Left lung (tissue), 10 donors: ENCODE results near the gene MGAT5. TPM values are rescaled to one million over a fixed set of nuclear protein-coding genes. Genes with fewer than 3 reads are reported as not detected.

Experiments
- ATAC-seq: fragments of 200-7000 bp; cut with Tn5 transposase; one replicate; pipeline ENCODE4 v1.9.1; 2020; ENCODE audit warnings: moderate library complexity
- DNase-seq, 4 donors: peaks; one replicate each; pipeline ENCODE4 v3.0.0-alpha.2; 2013 to 2020
- H3K27ac ChIP-seq, 2 donors: fragments of 200-600 bp; sonication (generic) in 1 of 2; one replicate each; pipeline versions ENCODE4 v1.5.0 to v1.8.0; 2020 to 2021
- H3K27me3 ChIP-seq, 2 donors: fragments of 200-600 bp; sonication (generic) in 1 of 2; one replicate each; pipeline versions ENCODE4 v1.5.0 to v1.8.0; 2020 to 2021
- H3K36me3 ChIP-seq, 2 donors: fragments of 200-600 bp; sonication (generic) in 1 of 2; one replicate each; pipeline versions ENCODE4 v1.5.0 to v1.8.0; 2020 to 2021
- H3K4me1 ChIP-seq, 2 donors: fragments of 200-600 bp; one replicate each; pipeline ENCODE4 v1.8.0; 2021
- H3K4me3 ChIP-seq, 2 donors: fragments of 200-600 bp; sonication (generic) in 1 of 2; one replicate each; pipeline versions ENCODE4 v1.5.0 to v1.8.0; 2020 to 2021; ENCODE audit warnings: mild to moderate bottlenecking in 1 of 2
- H3K9me3 ChIP-seq, 2 donors: fragments of 200-600 bp; sonication (generic) in 1 of 2; one replicate each; pipeline versions ENCODE4 v1.5.0 to v1.8.0; 2020 to 2021
- CTCF ChIP-seq, 2 donors: fragments of 200-600 bp; sonication (generic) in 1 of 2; IDR thresholded peaks; one replicate each; pipeline versions ENCODE4 v1.5.0 to v1.8.0; 2021; ENCODE audit warnings: antibody characterized with exemption in 2 of 2
- intact Hi-C, 2 donors: fragments of 100-400 bp; cut with DNase I; formaldehyde crosslinking; loops; one replicate each; pipeline versions ENCODE4 v1.11.2 to v1.14.2; 2022
- polyA plus RNA-seq, 6 donors: library from polyadenylated mRNA; unstranded; fragments of 120-200 nt; gene quantifications; one replicate each; pipeline ENCODE4 v1.2.1, GENCODE V29; 2013; ENCODE audit not compliant: insufficient read length in 6 of 6
- total RNA-seq, 2 donors: library from RNA; stranded (reverse); fragmentation: NEBNext Ultra II Directional; extraction: Animal tissue kit (Norgen Biotek cat#: 25700); gene quantifications; one replicate each; pipeline ENCODE4 v1.2.1, GENCODE V29; 2021
- donor health status: DM: no; HTN: yes; CAD: no.
- donor health status: DM: no; HTN: no; CAD: no.

The MGAT5 gene
- total and polyA plus RNA-seq, 8 donors, result 24.5 to 57.0 (median 28.1) TPM

- no peaks in the 10 kb centered on the region for H3K9me3 ChIP-seq
- no peaks in the 10 kb centered on the region for H3K27me3 ChIP-seq
- no peak for TF ChIP-seq CTCF (IDR thresholded peaks at IDR 0.05)
- H3K4me3 ChIP-seq, result no peak overlapping the region
- no peaks in the 10 kb centered on the region for H3K4me1 ChIP-seq
- ATAC-seq (no peak), DNase-seq (no peak)
- intact Hi-C loops, result no loop called here
- no peak overlapping the region for H3K27ac ChIP-seq
- no peaks in the 10 kb centered on the region for H3K36me3 ChIP-seq
These were observed 247.7 kb downstream of the MGAT5 start for GRCh38 chr2:134501476-134502091.

GRCh38 chr2:134502104-134502503, 248.2 kb downstream of the MGAT5 start:
- ATAC-seq (no peak), DNase-seq (no peak)
- Histone ChIP-seq H3K4me3 (no peak overlapping the region), H3K36me3 (no peaks in the 10 kb centered on the region), H3K27ac (no peak overlapping the region), H3K4me1 (no peaks in the 10 kb centered on the region), H3K27me3 (no peaks in the 10 kb centered on the region), H3K9me3 (no peaks in the 10 kb centered on the region)
- intact Hi-C loops, result no loop called here
- no peak for TF ChIP-seq CTCF (IDR thresholded peaks at IDR 0.05)
